Coronary artery (tissue), 2 donors: Measurements from ENCODE around the gene DTWD2.
"Not testable (repeated sequence)": the region's sequence is repeated elsewhere in the genome, so short reads cannot be mapped to it uniquely, and the experiment has no call there.

Experiments used
- DNase-seq: peaks from one replicate; pipeline ENCODE4 v3.0.0-alpha.2; 2017; ENCODE audit warnings: low spot score
- H3K27ac ChIP-seq, 2 donors: fragments of 200-600 bp; sonication (generic); one replicate each; pipeline ENCODE4 v1.5.1; 2016 to 2019
- H3K4me3 ChIP-seq: fragments of 200-600 bp; sonication (generic); 2 replicates; pipeline ENCODE4 v1.5.1; 2016; ENCODE audit warnings: mild to moderate bottlenecking, moderate library complexity
- TF ChIP-seq, protein P1 (sequence below): fragments of 200-600 bp; sonication (generic); IDR thresholded peaks from one replicate; pipeline ENCODE4 v1.5.1; 2019; ENCODE audit warnings: antibody characterized with exemption

Gene DTWD2

DNA sequence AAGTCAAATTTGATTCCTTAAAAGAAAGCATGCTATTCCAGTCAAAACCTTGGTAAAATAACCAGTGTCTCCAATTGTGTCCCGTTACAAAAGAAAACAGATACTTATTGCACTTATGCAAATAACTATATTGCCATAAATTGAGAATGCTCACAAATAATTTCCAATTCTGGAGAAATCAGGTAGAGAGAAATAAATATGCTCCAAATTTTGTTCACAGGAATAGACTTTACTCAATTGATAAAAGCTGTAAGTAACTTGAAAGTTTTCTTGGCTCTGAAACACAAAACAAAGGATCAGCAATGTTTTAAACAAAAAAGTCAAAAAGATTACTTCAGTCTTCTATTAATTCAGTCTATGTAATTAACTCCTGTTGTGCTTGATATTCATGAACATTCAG lies 7.8 kb upstream of the DTWD2 start:
- Histone ChIP-seq H3K27ac (no peak overlapping the region), H3K4me3 (no peak overlapping the region)
- TF ChIP-seq, protein P1, sequence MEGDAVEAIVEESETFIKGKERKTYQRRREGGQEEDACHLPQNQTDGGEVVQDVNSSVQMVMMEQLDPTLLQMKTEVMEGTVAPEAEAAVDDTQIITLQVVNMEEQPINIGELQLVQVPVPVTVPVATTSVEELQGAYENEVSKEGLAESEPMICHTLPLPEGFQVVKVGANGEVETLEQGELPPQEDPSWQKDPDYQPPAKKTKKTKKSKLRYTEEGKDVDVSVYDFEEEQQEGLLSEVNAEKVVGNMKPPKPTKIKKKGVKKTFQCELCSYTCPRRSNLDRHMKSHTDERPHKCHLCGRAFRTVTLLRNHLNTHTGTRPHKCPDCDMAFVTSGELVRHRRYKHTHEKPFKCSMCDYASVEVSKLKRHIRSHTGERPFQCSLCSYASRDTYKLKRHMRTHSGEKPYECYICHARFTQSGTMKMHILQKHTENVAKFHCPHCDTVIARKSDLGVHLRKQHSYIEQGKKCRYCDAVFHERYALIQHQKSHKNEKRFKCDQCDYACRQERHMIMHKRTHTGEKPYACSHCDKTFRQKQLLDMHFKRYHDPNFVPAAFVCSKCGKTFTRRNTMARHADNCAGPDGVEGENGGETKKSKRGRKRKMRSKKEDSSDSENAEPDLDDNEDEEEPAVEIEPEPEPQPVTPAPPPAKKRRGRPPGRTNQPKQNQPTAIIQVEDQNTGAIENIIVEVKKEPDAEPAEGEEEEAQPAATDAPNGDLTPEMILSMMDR = no peak
- DNase-seq = no peak

DNA sequence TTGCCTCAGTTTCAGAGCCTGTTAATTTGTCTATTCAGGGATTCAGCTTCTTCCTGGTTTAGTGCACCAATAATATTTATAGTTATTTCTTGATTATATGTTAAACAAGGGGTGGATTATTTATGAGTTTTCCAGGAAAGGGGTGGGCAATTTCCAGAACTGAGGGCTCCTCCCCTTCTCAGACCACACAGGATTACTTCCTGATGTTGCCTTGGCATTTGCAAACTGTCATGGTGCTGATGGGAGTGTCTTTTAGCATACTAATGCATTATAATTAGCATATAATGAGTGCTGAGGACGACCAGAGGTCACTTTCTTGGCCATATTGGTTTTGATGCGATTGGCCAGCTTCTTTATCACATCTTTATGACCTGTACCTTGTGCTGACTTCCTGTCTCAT lies 6.2 kb upstream of the DTWD2 start:
- H3K27ac ChIP-seq = no peak overlapping the region
- H3K4me3 ChIP-seq = no peak overlapping the region
- TF ChIP-seq, protein P1 = no peak
- no peak for DNase-seq

DNA sequence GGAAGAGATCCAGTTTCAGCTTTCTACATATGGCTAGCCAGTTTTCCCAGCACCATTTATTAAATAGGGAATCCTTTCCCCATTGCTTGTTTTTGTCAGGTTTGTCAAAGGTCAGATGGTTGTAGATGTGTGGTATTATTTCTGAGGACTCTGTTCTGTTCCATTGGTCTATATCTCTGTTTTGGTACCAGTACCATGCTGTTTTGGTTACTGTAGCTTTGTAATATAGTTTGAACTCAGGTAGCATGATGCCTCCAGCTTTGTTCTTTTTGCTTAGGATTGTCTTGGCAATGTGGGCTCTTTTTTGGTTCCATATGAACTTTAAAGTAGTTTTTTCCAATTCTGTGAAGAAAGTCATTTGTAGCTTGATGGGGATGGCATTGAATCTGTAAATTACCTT lies 4.8 kb upstream of the DTWD2 start:
- not testable (repeated sequence) for H3K4me3 ChIP-seq, H3K27ac ChIP-seq, DNase-seq

DNA sequence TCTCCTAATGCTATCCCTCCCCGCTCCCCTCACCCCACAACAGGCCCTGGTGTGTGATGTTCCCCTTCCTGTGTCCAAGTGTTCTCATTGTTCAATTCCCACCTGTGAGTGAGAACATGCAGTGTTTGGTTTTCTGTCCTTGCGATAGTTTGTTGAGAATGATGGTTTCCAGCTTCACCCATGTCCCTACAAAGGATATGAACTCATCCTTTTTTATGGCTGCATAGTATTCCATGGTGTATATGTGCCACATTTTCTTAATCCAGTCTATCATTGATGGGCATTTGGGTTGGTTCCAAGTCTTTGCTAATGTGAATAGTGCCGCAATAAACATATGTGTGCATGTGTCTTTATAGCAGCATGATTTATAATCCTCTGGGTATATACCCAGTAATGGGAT lies 3.7 kb upstream of the DTWD2 start:
- not testable (repeated sequence) for DNase-seq, H3K4me3 ChIP-seq, H3K27ac ChIP-seq

DNA sequence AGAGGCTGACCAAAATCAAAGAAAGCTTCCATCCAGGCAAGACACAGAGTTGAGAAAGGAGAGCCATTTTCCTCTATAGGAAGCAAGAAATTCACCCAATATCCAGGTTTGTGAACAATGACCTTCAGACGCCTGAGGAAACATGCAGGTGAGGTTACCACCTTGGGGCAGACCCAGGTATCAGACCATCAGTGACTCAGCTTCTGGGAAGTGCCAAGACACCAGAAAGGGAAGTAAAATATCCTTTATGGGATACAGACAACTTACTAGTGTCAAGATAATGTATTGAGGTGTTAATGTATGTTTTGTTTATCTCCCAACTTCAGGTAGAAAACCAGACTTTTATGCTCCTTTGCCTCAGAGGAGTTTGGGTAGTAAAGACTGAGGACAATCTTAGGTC lies 2.2 kb upstream of the DTWD2 start:
- Histone ChIP-seq H3K27ac (no peak overlapping the region), H3K4me3 (no peak overlapping the region)
- no peak for DNase-seq
- TF ChIP-seq, protein P1 = no peak

DNA sequence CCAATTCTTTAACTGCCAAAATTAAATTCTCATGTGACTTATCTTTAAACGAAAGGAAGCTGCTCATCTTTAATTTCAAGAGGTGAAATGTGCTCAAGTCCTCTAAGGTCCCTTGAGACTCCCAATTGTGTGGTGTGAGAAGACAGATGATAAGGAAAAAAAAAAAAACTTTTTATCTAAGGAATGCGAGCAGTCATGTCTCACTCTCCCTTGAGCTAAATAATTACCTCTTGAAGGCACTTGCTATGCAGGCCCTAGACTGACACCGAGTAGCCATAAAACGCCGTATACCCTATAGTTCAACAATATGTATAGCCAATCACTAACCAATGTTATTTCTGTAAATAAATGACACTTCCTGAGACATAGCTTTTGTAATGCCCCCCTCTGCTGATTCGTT lies 1.5 kb upstream of the DTWD2 start:
- Histone ChIP-seq H3K4me3 (no peak overlapping the region), H3K27ac (no peak overlapping the region)
- TF ChIP-seq, protein P1 = no peak
- no peak for DNase-seq

DNA sequence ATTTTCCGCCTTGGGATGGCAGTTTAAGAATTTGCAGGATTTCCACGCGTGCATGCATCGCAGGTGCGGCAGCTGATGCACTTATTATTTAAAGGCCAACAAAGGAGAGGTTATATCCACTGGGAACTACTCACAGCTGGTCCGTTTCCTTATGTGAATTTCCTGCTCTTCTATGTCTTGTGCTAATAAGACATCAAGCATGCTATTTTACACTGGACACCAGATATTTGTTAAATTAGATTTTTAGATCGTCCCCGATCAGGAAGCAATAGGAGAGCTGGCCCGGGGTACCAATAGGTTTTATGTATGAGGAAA lies 476 bp upstream of the DTWD2 start:
- TF ChIP-seq, protein P1 = no peak
- peak overlapping the region; percentile 86 to 98 for H3K27ac ChIP-seq
- peak overlapping the region; percentile 96 for H3K4me3 ChIP-seq
- DNase-seq = no peak

DNA sequence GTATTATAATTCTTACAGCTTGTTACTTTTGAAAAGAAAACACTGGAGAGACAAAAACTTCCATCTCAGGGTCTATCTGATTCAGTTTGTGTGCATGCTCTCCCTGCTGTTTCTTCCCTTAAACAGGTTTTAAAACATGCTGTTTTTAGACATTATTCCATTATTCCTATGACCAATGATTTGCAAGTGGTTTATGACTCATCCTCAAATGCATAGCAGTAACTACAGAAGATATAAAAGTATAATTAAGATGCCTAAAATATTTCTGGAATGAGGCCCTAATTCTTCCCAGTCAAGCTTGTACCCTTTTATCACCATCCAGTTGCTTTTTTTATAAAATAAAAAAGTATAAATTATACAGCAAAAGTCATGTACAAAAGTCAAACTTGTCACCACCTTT lies 3.7 kb downstream of the DTWD2 start:
- TF ChIP-seq, protein P1 = no peak
- DNase-seq = no peak
- Histone ChIP-seq H3K27ac (no peak overlapping the region), H3K4me3 (no peak overlapping the region)
